HFFc6 (cell line): Measurements from ENCODE around the gene RPS6KA2. TPM values are rescaled to one million over a fixed set of nuclear protein-coding genes. Genes with fewer than 3 reads are reported as not detected.

Experiments used
- DNase-seq: peaks from one replicate; pipeline ENCODE4 v3.0.0-alpha.2; 2018
- H3K27ac Mint-ChIP-seq: 2 replicates; pipeline ENCODE4 v1.8.0; 2020; ENCODE audit warnings: mild to moderate bottlenecking, mixed read lengths
- H3K27me3 Mint-ChIP-seq: 2 replicates; pipeline ENCODE4 v1.8.0; 2021; ENCODE audit warnings: mild to moderate bottlenecking, moderate library complexity, mixed read lengths; ENCODE audit not compliant: insufficient read depth
- H3K36me3 Mint-ChIP-seq: 2 replicates; pipeline ENCODE4 v1.8.0; 2021; ENCODE audit warnings: low read depth, mixed read lengths
- H3K4me1 Mint-ChIP-seq: 2 replicates; pipeline ENCODE4 v1.8.0; 2020; ENCODE audit warnings: low read depth, mixed read lengths
- H3K4me3 Mint-ChIP-seq: 2 replicates; pipeline ENCODE4 v1.8.0; 2020; ENCODE audit warnings: mild to moderate bottlenecking, moderate library complexity, mixed read lengths
- H3K9me3 Mint-ChIP-seq: 2 replicates; pipeline ENCODE4 v1.8.0; 2020; ENCODE audit warnings: mild to moderate bottlenecking, mixed read lengths
- CTCF ChIP-seq: fragments of 200-600 bp; sonication (generic); IDR thresholded peaks from 2 replicates; pipeline ENCODE4 v1.5.0; 2021; ENCODE audit warnings: antibody characterized with exemption, mild to moderate bottlenecking
- total RNA-seq, 6 experiments: library from RNA; stranded (reverse); fragmentation: NEBNext Ultra II Directional; extraction: Animal tissue kit (Norgen Biotek cat#: 25700); gene quantifications; 2 replicates in 1 of 6; 3 replicates in 5 of 6; pipeline ENCODE4 v1.2.3, GENCODE V29; 2021

The RPS6KA2 gene
- total RNA-seq, 6 experiments from 2014 or later: 10.1 to 13.9 (median 11.9) TPM

- H3K4me1 Mint-ChIP-seq: peaks cover 23% of the 10 kb centered on the region
- no peak for DNase-seq
- H3K4me3 Mint-ChIP-seq: no peak overlapping the region
- no peak overlapping the region for H3K27ac Mint-ChIP-seq
- peaks cover 9% of the 10 kb centered on the region for H3K9me3 Mint-ChIP-seq
- peaks cover 8% of the 10 kb centered on the region; the same call in 1 of the 2 replicates for H3K36me3 Mint-ChIP-seq
- TF ChIP-seq CTCF: no peak
- peaks cover 1% of the 10 kb centered on the region; the same call in 1 of the 2 replicates for H3K27me3 Mint-ChIP-seq
These were observed 46.7 kb downstream of the RPS6KA2 start for GRCh38 chr6:166580076-166581050.

DNA sequence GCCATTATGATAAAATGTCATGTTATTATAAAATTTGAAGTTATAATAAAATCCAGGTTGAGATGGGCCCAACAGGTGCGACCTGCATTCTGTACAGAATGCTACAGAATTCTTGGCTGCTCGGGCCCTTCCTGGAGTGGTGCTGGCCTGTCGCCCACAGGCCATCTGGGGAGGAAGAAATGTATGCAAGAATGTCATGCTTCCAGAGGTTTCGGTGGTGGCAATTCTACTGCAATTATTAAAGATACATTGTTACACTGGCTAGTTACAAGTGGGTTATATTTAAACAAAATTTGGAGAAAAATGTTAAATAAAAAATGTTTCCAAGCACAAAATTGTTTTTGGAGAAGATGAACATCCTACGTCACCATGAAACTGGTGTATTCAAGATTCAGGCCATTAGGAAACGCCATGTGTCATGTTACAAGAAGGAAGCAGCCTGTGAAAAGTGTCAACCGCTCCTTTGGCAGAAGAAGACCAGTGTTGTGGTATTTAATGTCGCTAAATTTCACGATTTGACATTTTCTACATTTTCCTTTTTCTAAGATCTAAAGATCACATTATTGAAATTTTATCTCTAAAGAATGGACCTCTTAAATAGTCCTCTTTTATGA, 47.7 kb downstream of the RPS6KA2 start:
- no peak overlapping the region for H3K27ac Mint-ChIP-seq

DNA sequence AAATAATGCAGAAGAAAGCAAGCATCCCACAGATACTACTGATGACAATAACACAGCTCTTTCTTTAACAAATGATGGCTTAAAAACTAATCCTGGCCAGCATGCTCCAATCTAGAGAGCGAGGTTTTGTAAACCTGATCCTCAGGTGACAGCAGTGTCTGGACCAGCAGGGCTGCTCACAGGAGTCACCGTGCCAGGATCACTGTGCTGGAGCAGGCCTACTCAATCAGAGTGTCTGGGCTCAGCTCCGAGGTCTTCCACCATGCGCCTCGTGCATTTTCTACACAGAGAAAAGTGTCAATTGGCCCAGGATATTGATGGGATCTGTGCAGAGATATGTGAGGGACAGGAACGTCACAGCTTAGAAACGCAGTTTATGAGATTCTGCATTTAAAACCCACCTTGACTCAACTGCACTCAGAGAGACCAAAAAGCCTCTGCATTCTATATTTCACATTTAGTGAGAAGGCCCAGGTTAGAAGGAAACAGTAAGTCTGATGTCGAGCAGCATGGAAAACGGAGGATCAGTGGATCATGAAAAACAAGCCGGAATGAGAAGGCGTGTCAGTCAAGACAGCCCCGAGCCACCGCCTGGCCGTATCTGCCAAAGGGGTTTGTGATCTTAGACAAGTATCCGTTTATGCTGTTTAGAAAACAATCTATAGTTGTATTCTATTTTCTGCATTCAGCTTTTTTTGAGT, 48.4 kb downstream of the RPS6KA2 start:
- Mint-ChIP-seq H3K9me3 (peaks cover 9% of the 10 kb centered on the region), H3K4me1 (peaks cover 17% of the 10 kb centered on the region), H3K27me3 (peaks cover 4% of the 10 kb centered on the region; the same call in 1 of the 2 replicates), H3K27ac (no peak overlapping the region), H3K36me3 (peaks cover 15% of the 10 kb centered on the region), H3K4me3 (no peak overlapping the region)
- no peak for TF ChIP-seq CTCF
- DNase-seq: no peak

More for the DNA sequence above, 47.7 kb downstream of the RPS6KA2 start:
- H3K27me3 Mint-ChIP-seq: peaks cover 4% of the 10 kb centered on the region; the same call in 1 of the 2 replicates
- peaks cover 15% of the 10 kb centered on the region for H3K36me3 Mint-ChIP-seq
- no peak overlapping the region for H3K4me3 Mint-ChIP-seq
- DNase-seq: no peak
- peaks cover 22% of the 10 kb centered on the region for H3K4me1 Mint-ChIP-seq
- peaks cover 9% of the 10 kb centered on the region for H3K9me3 Mint-ChIP-seq
- TF ChIP-seq CTCF: no peak

DNA sequence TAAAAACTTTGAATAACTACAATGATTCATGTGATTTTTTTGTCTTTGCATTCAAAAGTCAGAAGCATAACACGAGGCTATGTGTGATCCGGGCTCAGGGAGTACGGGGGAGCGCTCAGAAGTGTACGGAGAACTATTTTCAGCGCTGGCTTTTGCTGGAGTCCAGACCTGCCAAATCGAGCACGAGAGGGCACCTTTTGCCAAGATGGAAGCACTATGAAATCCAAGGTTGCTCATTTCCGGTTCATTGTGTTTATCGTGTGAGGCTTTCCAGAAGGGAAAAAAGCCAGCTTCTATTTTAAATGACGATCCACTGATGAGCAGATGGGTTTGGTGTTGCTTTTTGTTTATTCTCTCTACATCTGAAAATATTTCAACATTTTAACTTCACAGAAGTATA, 51.8 kb downstream of the RPS6KA2 start:
- peak overlapping the region; percentile 27; the same call in 1 of the 2 replicates for H3K4me3 Mint-ChIP-seq
- H3K27me3 Mint-ChIP-seq: peaks cover 8% of the 10 kb centered on the region; the same call in 1 of the 2 replicates
- H3K27ac Mint-ChIP-seq: no peak overlapping the region
- peaks cover 22% of the 10 kb centered on the region for H3K4me1 Mint-ChIP-seq
- no peak for TF ChIP-seq CTCF
- H3K9me3 Mint-ChIP-seq: peaks cover 9% of the 10 kb centered on the region
- no peak for DNase-seq
- peaks cover 15% of the 10 kb centered on the region for H3K36me3 Mint-ChIP-seq

DNA sequence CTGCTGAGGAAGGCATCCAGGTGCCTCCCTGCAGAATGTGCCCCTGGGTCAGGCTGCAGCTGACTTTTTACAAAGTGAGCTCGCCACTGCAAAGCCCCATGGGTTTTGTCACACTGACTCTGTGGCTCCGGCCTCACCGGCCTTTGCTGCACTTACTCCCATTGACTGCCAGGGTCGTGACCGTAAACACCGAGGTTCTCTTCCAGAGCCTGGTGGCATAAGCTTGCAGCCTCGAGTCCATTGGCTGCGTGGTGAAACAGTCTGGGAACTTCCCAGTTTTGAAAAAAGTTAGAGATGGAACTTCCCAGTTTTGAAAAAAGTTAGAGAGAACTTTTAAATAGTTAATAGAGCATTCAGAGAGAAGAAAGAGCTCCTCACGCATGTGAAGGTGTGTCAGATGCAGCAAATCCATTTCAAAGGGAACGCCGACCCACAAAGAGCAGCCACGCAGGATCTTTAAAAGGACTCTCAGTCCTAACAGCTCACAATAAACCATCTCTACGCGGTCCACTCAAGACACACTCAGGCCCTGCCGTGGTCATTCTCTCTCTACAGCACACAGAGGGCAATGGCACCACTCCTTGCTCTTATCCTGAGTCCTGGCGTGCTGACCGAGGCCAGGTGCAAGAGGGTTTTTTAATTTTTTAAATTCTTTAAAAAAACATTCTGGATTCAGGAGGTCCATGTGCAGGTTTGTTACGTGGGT, 53.4 kb downstream of the RPS6KA2 start:
- Mint-ChIP-seq H3K27me3 (peaks cover 8% of the 10 kb centered on the region; the same call in 1 of the 2 replicates), H3K4me3 (no peak overlapping the region), H3K27ac (no peak overlapping the region), H3K4me1 (peaks cover 22% of the 10 kb centered on the region), H3K36me3 (peaks cover 15% of the 10 kb centered on the region), H3K9me3 (peaks cover 9% of the 10 kb centered on the region)
- no peak for TF ChIP-seq CTCF
- no peak for DNase-seq
